HEK293 (cell line): ENCODE measurements around the gene IQCF2.
"Not testable (repeated sequence)": the region's sequence is repeated elsewhere in the genome, so short reads cannot be mapped to it uniquely, and the experiment has no call there.

Experiments
- SETDB1 ChIP-seq: IDR thresholded peaks from one replicate; pipeline ENCODE4 v1.6.1; 2017; ENCODE audit warnings: mild to moderate bottlenecking, low read length, moderate library complexity, mixed read lengths; ENCODE audit not compliant: insufficient read length
- ZFP41 ChIP-seq: fragments of 450-650 bp; formaldehyde crosslinking; IDR thresholded peaks from 2 replicates; pipeline ENCODE4 v1.5.1; 2016; ENCODE audit warnings: missing biosample characterization, missing genetic modification characterization, borderline replicate concordance
- TF ChIP-seq, protein P1 (sequence below): fragments of 450-650 bp; formaldehyde crosslinking; IDR thresholded peaks from 2 replicates; pipeline ENCODE4 v1.5.1; 2016; ENCODE audit warnings: missing biosample characterization, missing genetic modification characterization
- TF ChIP-seq, protein P2 (sequence below): fragments of 450-650 bp; formaldehyde crosslinking; IDR thresholded peaks from 2 replicates; pipeline ENCODE4 v1.5.1; 2016; ENCODE audit warnings: missing biosample characterization, missing genetic modification characterization
- TF ChIP-seq, protein P3 (sequence below): fragments of 450-650 bp; formaldehyde crosslinking; IDR thresholded peaks from 2 replicates; pipeline ENCODE4 v1.5.1; 2016; ENCODE audit warnings: missing biosample characterization, missing genetic modification characterization, low read depth

DNA sequence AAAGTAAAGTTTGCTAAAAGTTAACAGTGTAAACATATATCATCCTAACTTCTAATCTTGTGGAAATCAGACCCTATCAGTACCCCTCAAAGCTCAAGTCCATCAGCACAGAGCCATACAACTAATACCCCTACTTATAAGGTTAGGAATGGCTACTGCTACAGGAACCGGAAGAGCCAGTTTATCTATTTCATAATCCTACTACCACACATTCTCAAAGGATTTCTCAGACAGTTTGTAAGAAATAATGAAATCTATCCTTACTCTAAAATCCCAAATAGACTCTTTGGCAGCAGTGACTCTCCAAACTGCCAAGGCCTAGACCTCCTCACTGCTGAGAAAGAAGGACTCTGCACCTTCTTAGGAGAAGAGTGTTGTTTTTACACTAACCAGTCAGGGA, 6.0 kb upstream of the IQCF2 start:
- TF ChIP-seq, protein P1, sequence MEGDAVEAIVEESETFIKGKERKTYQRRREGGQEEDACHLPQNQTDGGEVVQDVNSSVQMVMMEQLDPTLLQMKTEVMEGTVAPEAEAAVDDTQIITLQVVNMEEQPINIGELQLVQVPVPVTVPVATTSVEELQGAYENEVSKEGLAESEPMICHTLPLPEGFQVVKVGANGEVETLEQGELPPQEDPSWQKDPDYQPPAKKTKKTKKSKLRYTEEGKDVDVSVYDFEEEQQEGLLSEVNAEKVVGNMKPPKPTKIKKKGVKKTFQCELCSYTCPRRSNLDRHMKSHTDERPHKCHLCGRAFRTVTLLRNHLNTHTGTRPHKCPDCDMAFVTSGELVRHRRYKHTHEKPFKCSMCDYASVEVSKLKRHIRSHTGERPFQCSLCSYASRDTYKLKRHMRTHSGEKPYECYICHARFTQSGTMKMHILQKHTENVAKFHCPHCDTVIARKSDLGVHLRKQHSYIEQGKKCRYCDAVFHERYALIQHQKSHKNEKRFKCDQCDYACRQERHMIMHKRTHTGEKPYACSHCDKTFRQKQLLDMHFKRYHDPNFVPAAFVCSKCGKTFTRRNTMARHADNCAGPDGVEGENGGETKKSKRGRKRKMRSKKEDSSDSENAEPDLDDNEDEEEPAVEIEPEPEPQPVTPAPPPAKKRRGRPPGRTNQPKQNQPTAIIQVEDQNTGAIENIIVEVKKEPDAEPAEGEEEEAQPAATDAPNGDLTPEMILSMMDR (tag by site-specific recombination) = not testable (repeated sequence)
- TF ChIP-seq, protein P2, sequence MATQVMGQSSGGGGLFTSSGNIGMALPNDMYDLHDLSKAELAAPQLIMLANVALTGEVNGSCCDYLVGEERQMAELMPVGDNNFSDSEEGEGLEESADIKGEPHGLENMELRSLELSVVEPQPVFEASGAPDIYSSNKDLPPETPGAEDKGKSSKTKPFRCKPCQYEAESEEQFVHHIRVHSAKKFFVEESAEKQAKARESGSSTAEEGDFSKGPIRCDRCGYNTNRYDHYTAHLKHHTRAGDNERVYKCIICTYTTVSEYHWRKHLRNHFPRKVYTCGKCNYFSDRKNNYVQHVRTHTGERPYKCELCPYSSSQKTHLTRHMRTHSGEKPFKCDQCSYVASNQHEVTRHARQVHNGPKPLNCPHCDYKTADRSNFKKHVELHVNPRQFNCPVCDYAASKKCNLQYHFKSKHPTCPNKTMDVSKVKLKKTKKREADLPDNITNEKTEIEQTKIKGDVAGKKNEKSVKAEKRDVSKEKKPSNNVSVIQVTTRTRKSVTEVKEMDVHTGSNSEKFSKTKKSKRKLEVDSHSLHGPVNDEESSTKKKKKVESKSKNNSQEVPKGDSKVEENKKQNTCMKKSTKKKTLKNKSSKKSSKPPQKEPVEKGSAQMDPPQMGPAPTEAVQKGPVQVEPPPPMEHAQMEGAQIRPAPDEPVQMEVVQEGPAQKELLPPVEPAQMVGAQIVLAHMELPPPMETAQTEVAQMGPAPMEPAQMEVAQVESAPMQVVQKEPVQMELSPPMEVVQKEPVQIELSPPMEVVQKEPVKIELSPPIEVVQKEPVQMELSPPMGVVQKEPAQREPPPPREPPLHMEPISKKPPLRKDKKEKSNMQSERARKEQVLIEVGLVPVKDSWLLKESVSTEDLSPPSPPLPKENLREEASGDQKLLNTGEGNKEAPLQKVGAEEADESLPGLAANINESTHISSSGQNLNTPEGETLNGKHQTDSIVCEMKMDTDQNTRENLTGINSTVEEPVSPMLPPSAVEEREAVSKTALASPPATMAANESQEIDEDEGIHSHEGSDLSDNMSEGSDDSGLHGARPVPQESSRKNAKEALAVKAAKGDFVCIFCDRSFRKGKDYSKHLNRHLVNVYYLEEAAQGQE (tag by site-specific recombination) = not testable (repeated sequence)
- TF ChIP-seq, protein P3, sequence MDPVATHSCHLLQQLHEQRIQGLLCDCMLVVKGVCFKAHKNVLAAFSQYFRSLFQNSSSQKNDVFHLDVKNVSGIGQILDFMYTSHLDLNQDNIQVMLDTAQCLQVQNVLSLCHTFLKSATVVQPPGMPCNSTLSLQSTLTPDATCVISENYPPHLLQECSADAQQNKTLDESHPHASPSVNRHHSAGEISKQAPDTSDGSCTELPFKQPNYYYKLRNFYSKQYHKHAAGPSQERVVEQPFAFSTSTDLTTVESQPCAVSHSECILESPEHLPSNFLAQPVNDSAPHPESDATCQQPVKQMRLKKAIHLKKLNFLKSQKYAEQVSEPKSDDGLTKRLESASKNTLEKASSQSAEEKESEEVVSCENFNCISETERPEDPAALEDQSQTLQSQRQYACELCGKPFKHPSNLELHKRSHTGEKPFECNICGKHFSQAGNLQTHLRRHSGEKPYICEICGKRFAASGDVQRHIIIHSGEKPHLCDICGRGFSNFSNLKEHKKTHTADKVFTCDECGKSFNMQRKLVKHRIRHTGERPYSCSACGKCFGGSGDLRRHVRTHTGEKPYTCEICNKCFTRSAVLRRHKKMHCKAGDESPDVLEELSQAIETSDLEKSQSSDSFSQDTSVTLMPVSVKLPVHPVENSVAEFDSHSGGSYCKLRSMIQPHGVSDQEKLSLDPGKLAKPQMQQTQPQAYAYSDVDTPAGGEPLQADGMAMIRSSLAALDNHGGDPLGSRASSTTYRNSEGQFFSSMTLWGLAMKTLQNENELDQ = not testable (repeated sequence)
- TF ChIP-seq ZFP41 (tag by site-specific recombination); SETDB1: not testable (repeated sequence)
